Activated naive CD8-positive, alpha-beta T cell treated with anti-CD3 and anti-CD28 coated beads, Interleukin-2, amount 50 U/mL, for 24 hours (primary cell): ENCODE measurements around the gene FDXR.
A peak's percentile ranks its signal among the peaks of the same experiment; 100 is the strongest.

Experiments used
- ATAC-seq: fragments of 150-1000 bp; cut with Tn5 transposase; one replicate; pipeline ENCODE4 v1.10.0; 2021
- DNase-seq: peaks from one replicate; pipeline ENCODE4 v3.0.0; 2021
- H3K27ac Mint-ChIP-seq: one replicate; pipeline ENCODE4 v1.8.0; 2021; ENCODE audit warnings: mild to moderate bottlenecking, mixed read lengths
- H3K27me3 Mint-ChIP-seq: one replicate; pipeline ENCODE4 v1.8.0; 2021; ENCODE audit warnings: mixed read lengths
- H3K36me3 Mint-ChIP-seq: one replicate; pipeline ENCODE4 v1.8.0; 2021; ENCODE audit warnings: low read depth, mixed read lengths
- H3K4me1 Mint-ChIP-seq: one replicate; pipeline ENCODE4 v1.8.0; 2021; ENCODE audit warnings: mixed read lengths
- H3K4me3 Mint-ChIP-seq: one replicate; pipeline ENCODE4 v1.8.0; 2021; ENCODE audit warnings: mild to moderate bottlenecking, moderate library complexity, mixed read lengths
- H3K9me3 Mint-ChIP-seq: one replicate; pipeline ENCODE4 v1.8.0; 2021; ENCODE audit warnings: mixed read lengths

Gene FDXR

DNA sequence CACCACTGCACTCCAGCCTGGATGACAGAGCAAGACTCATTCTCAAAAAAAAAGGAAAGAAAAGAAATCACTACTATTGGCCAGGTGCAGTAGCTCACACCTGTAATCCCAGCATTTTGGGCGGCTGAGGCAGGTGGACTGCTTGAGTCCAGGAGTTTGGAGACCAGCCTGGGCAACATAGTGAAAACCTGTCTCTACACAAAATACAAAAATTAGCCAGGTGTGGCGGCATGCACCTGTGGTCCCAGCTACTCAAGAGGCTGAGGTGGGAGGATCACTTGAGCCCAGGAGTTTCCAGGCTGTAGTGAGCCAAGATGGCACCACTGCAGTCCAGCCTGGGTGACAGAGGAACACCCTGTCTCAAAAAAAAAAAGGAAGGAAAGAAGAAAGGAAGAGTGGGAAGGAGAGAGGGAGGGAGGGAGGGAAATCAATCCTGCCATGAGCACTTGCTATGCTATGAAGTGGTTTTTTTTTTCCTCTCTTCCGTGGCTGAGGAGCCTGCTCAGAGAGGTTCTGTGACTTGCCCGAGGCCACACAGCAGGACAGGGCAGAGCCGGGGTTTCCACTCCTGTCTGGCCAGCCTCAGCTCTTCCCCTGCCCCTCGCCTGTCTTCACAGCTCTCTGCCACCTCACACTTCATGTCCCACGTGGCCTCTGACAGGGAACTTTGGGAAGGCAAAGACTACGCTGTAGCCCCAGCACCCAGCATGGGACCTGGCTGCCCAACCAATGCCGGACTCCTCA lies 24.0 kb downstream of the FDXR start:
- no peak overlapping the region for H3K4me3 Mint-ChIP-seq
- H3K27me3 Mint-ChIP-seq: peaks cover 25% of the 10 kb centered on the region

GRCh38 chr17:74846621-74847020 lies 26.2 kb downstream of the FDXR start:
- H3K4me1 Mint-ChIP-seq: peaks cover 4% of the 10 kb centered on the region
- no peak overlapping the region for H3K27ac Mint-ChIP-seq
- H3K9me3 Mint-ChIP-seq: no peaks in the 10 kb centered on the region
- peaks cover 27% of the 10 kb centered on the region for H3K27me3 Mint-ChIP-seq
- no peaks in the 10 kb centered on the region for H3K36me3 Mint-ChIP-seq
- DNase-seq (no peak), ATAC-seq (no peak)
- no peak overlapping the region for H3K4me3 Mint-ChIP-seq

More for the DNA sequence above, 24.0 kb downstream of the FDXR start:
- H3K9me3 Mint-ChIP-seq: no peaks in the 10 kb centered on the region
- no peak overlapping the region for H3K27ac Mint-ChIP-seq
- H3K36me3 Mint-ChIP-seq: no peaks in the 10 kb centered on the region
- H3K4me1 Mint-ChIP-seq: peaks cover 3% of the 10 kb centered on the region
- no peak for ATAC-seq
- no peak for DNase-seq

DNA sequence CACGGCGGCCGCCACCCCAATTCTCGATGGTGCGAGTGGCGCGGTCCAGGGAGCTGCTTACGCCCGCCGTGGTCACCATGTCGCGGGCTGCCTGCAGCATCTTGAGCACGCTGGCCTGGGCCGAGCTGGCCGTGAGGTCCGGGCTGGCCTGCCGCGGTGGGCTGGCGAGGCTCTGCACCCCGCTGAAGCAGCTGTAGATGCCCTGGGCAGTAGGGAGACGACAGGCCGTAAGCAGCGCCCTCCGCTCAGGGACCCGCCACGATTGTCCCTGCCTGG lies 29.5 kb downstream of the FDXR start:
- ATAC-seq (no peak), DNase-seq (no peak)
- no peaks in the 10 kb centered on the region for H3K9me3 Mint-ChIP-seq
- no peak overlapping the region for H3K27ac Mint-ChIP-seq
- no peak overlapping the region for H3K4me3 Mint-ChIP-seq
- H3K27me3 Mint-ChIP-seq: peaks cover 24% of the 10 kb centered on the region
- peaks cover 19% of the 10 kb centered on the region for H3K4me1 Mint-ChIP-seq
- H3K36me3 Mint-ChIP-seq: no peaks in the 10 kb centered on the region

DNA sequence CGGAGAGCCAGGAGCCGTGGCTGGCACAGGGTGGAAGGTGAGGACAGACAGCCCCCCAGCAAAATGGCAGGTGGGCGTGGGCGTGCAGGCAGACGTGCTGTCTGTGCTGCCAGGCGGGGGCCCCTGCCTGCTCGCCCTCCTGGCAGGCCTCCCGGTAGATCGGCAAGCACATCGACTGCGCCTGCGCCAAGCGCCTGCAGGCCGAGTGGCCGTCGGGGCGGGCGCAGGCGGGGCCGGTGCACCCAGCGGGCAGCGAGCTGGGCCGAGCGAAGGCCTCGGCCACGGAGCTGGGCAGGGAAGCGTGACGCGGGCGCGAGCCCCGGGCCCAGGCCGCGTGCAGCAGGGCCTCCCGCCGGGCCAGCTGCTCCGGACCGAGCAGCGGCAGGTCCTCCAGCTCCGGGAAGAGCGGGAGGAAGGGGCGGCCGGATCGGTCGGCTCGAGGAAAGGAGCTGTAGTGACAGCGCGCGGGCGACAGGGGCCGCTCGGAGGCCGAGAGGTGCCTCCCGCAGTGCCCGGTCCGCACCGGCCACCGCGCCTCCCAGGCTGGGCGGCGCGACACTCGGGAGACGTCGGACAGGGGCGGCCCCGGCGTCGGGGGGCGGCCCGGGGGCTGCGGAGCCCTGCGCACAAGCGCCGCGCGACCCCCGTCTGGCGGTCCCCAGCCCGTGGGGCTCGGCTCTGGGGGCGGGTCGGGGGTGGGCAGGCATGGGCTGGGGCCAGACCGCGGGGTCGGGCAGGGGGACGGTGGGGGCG lies 30.0 kb downstream of the FDXR start:
- Mint-ChIP-seq H3K4me3 (no peak overlapping the region), H3K36me3 (no peaks in the 10 kb centered on the region), H3K9me3 (no peaks in the 10 kb centered on the region), H3K27me3 (peaks cover 24% of the 10 kb centered on the region), H3K27ac (no peak overlapping the region), H3K4me1 (peaks cover 19% of the 10 kb centered on the region)
- DNase-seq (no peak), ATAC-seq (peak; percentile 41)

- Mint-ChIP-seq H3K9me3 (no peaks in the 10 kb centered on the region), H3K4me1 (peaks cover 19% of the 10 kb centered on the region), H3K36me3 (no peaks in the 10 kb centered on the region), H3K4me3 (no peak overlapping the region), H3K27me3 (peaks cover 24% of the 10 kb centered on the region), H3K27ac (no peak overlapping the region)
- ATAC-seq (no peak), DNase-seq (no peak)
These were observed 30.6 kb downstream of the FDXR start for GRCh38 chr17:74842146-74842598.

- no peak for ATAC-seq
- Mint-ChIP-seq H3K27me3 (peaks cover 24% of the 10 kb centered on the region), H3K27ac (peak overlapping the region; percentile 35), H3K4me1 (peaks cover 19% of the 10 kb centered on the region), H3K9me3 (no peaks in the 10 kb centered on the region), H3K4me3 (no peak overlapping the region), H3K36me3 (peaks cover 6% of the 10 kb centered on the region)
- DNase-seq: no peak
These were observed 31.7 kb downstream of the FDXR start for GRCh38 chr17:74840989-74841666.

GRCh38 chr17:74839990-74840852 lies 32.6 kb downstream of the FDXR start:
- Mint-ChIP-seq H3K4me1 (peaks cover 19% of the 10 kb centered on the region), H3K27me3 (peaks cover 24% of the 10 kb centered on the region), H3K36me3 (peaks cover 8% of the 10 kb centered on the region), H3K4me3 (no peak overlapping the region), H3K27ac (no peak overlapping the region), H3K9me3 (no peaks in the 10 kb centered on the region)
- no peak for DNase-seq
- peak; percentile 52 for ATAC-seq

DNA sequence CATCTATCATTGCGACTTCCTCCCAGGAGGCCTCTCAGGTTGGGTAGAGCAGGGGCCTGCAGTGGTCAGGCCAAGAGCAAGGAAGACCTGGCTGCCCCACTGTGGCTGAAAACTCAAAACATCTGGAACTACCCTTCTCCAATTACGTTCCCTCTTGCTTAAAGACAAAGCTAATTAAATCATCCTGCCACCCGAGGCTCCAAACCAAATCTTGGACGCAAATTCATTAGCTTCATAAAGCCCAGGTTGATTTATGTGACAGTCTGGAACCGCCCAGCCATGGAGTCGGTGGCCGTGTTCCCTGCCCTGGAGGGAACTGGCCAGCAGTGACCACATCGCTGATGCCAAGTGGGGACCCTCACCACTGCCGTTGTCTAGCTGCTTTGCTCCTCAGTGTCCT lies 34.5 kb downstream of the FDXR start:
- Mint-ChIP-seq H3K27me3 (peaks cover 13% of the 10 kb centered on the region), H3K4me1 (peaks cover 22% of the 10 kb centered on the region), H3K9me3 (no peaks in the 10 kb centered on the region), H3K27ac (no peak overlapping the region), H3K4me3 (no peak overlapping the region), H3K36me3 (peaks cover 8% of the 10 kb centered on the region)
- DNase-seq: no peak
- ATAC-seq: no peak

GRCh38 chr17:74836691-74837467 lies 35.9 kb downstream of the FDXR start:
- H3K36me3 Mint-ChIP-seq: peaks cover 8% of the 10 kb centered on the region

GRCh38 chr17:74836191-74836590 lies 36.6 kb downstream of the FDXR start:
- peaks cover 3% of the 10 kb centered on the region for H3K27me3 Mint-ChIP-seq
- H3K27ac Mint-ChIP-seq: no peak overlapping the region
- H3K4me1 Mint-ChIP-seq: peaks cover 16% of the 10 kb centered on the region
- no peaks in the 10 kb centered on the region for H3K9me3 Mint-ChIP-seq
- no peak overlapping the region for H3K4me3 Mint-ChIP-seq
- peaks cover 8% of the 10 kb centered on the region for H3K36me3 Mint-ChIP-seq
- no peak for ATAC-seq
- DNase-seq: no peak

More at GRCh38 chr17:74836691-74837467, 35.9 kb downstream of the FDXR start:
- H3K4me3 Mint-ChIP-seq: no peak overlapping the region
- H3K4me1 Mint-ChIP-seq: peaks cover 19% of the 10 kb centered on the region
- no peak overlapping the region for H3K27ac Mint-ChIP-seq
- DNase-seq (no peak), ATAC-seq (no peak)
- no peaks in the 10 kb centered on the region for H3K9me3 Mint-ChIP-seq
- H3K27me3 Mint-ChIP-seq: peaks cover 9% of the 10 kb centered on the region

DNA sequence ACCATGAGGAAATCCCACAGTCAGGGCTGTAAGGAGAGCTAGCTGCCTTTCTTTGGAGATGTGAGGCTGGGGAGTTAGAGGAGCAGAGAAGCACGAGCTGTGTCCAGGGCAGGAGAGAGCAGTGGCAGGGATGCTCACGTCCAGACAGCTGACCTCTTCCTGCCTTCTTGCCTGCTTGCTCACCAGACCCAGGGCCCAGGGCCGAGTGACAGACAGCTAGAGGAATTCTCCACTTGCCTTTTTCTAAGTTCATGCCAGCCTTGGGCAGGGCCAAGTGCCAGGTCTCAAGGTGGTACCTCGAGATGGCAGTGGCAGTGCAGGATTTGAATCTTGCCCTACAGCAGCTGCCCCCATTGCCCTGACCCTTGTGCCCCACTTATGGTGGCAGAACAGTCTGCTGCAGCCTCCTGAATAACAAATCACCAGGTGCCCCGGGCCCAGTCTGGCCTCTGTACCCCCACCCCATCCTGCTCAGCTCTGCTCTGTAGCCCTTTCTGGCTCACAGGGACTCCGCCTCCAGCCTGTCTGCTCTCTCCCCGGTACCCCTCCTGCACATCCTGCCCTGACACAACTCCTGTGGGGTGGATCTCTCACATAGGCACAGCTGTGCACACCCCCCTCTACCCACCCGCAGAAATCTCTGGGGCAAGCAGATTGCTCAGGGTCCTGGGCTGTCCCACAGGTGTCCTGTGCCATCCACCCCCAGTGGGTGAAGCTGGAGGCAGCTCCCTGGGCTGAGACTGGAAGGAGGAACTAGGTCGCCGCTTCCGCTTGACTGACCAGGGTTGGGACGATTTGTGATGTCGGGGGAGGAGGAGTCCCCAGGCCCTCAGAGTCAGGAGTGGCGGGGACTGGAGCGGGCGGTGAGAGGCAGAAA lies 39.1 kb downstream of the FDXR start:
- peaks cover 2% of the 10 kb centered on the region for H3K4me1 Mint-ChIP-seq
- H3K27ac Mint-ChIP-seq: no peak overlapping the region
- no peak overlapping the region for H3K4me3 Mint-ChIP-seq
- DNase-seq: no peak
- H3K9me3 Mint-ChIP-seq: no peaks in the 10 kb centered on the region
- no peak for ATAC-seq
- peaks cover 10% of the 10 kb centered on the region for H3K36me3 Mint-ChIP-seq
- H3K27me3 Mint-ChIP-seq: no peaks in the 10 kb centered on the region

DNA sequence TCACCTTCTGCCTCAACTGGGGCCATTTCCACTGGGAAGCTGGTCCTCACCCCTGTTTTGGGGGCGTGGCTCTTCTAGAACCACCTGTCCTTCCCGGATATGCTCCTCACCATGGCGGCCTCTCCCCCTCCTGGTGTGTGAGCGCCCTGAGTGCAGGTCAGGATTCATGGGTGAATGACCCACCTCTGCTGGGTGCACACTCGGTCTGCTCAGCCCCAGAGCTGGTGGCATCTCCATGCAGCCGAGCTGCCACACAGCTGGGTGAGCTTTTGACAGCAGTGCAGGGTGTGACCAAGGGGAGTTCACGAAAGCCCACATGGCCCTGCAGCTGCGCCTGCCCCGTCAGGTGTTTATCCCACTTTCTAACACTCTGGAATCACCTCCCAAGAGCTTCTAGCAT lies 40.4 kb downstream of the FDXR start:
- Mint-ChIP-seq H3K27ac (no peak overlapping the region), H3K9me3 (no peaks in the 10 kb centered on the region), H3K4me3 (no peak overlapping the region), H3K36me3 (peaks cover 10% of the 10 kb centered on the region), H3K4me1 (peaks cover 2% of the 10 kb centered on the region), H3K27me3 (no peaks in the 10 kb centered on the region)
- ATAC-seq: no peak
- no peak for DNase-seq
